ENCODE data around the gene KLRD1. TPM values are rescaled to one million over a fixed set of nuclear protein-coding genes. Genes with fewer than 3 reads are reported as not detected.
"Not testable (repeated sequence)": the region's sequence is repeated elsewhere in the genome, so short reads cannot be mapped to it uniquely, and the experiment has no call there.

KLRD1 gene
- total RNA-seq, 4 donors from 2014 or later: 0.37 to 0.94 (median 0.70) TPM

DNA sequence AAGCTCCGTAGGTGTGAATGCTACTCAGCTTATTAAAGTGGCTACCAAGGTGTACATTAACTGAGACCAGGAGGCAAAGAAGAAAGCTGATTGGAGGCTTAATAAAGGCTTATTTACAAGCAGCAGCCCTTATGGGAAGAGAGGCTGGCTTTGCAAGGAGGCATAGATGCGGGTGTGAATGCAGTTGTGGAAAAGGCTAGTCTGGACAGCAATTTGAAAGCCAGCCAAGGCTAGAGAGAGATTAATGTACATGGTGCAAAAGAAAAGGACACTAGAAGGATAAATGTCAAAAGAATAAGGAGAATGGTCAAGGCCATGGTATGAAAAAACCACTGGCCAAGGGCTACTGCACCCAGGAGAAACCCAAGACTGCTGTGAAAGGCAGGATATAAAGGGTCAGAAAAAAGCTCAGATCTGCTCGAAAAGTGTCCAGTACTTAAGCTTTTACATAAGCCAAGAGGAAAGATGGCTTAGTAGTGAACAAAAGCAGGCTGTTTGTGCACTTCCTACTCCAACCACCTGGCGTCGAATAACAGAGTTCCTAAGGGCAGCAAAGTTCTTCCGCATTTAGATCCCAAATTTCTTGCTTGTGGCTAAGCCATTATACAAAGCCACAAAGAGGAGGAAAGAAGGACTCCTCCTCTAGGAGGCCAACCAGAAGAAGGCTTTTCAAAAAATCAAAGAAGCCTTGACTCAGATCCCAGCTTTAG, 58.2 kb downstream of the KLRD1 start:
- TF ChIP-seq POLR2AphosphoS5 (IDR thresholded peaks at IDR 0.05) (no peak), POLR2A (IDR thresholded peaks at IDR 0.05) (no peak), EP300 (IDR thresholded peaks at IDR 0.05) (no peak)
- TF ChIP-seq, protein P1, sequence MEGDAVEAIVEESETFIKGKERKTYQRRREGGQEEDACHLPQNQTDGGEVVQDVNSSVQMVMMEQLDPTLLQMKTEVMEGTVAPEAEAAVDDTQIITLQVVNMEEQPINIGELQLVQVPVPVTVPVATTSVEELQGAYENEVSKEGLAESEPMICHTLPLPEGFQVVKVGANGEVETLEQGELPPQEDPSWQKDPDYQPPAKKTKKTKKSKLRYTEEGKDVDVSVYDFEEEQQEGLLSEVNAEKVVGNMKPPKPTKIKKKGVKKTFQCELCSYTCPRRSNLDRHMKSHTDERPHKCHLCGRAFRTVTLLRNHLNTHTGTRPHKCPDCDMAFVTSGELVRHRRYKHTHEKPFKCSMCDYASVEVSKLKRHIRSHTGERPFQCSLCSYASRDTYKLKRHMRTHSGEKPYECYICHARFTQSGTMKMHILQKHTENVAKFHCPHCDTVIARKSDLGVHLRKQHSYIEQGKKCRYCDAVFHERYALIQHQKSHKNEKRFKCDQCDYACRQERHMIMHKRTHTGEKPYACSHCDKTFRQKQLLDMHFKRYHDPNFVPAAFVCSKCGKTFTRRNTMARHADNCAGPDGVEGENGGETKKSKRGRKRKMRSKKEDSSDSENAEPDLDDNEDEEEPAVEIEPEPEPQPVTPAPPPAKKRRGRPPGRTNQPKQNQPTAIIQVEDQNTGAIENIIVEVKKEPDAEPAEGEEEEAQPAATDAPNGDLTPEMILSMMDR (IDR thresholded peaks at IDR 0.05): no peak
- Histone ChIP-seq H3K27ac (peak overlapping the region; percentile 88 to 100 (median 92)), H3K4me3 (peak overlapping the region; percentile 69 to 100), H3K36me3 (no peaks in the 10 kb centered on the region), H3K4me1 (peaks cover 11 to 40% (median 12%) of the 10 kb centered on the region in 3 donors), H3K27me3 (no peaks in the 10 kb centered on the region), H3K9me3 (no peaks in the 10 kb centered on the region)
- 15 to 19% methylated on average over 3 to 6 of the region's 6 CpGs for WGBS, 2 donors (ENCODE audit: low coverage in 1 of 2)
- no peak for ATAC-seq

DNA sequence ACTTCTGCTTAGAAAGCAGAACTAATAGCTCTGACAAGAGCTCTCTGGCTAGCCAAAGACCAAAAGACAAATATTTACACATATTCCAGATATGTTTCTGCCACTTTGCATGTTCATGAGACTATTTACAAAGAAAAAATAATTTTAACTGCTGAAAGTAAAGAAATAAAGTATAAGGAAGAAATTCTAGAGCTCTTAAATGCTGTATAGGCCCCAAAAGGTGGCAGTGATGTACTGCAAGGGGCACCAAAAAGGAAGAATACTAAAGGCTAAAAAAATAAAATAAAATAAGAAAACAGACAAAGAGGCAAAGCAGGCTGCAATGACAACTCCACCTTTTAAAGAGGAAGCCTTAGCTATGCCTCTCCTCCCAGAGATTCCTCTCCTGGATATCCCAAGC, 59.2 kb downstream of the KLRD1 start:
- no peak for ATAC-seq
- Histone ChIP-seq H3K9me3 (no peaks in the 10 kb centered on the region), H3K27me3 (no peaks in the 10 kb centered on the region), H3K4me3 (no peak overlapping the region), H3K4me1 (peaks cover 11 to 39% (median 12%) of the 10 kb centered on the region in 3 donors), H3K36me3 (no peaks in the 10 kb centered on the region), H3K27ac (peak overlapping the region in 3 of 4 donors; percentile 88 to 93 (median 91))
- no peak for TF ChIP-seq POLR2A (IDR thresholded peaks at IDR 0.05)
- no peak for TF ChIP-seq EP300 (IDR thresholded peaks at IDR 0.05)
- TF ChIP-seq, protein P1 (IDR thresholded peaks at IDR 0.05): peak in 1 of 4 experiments; percentile 8
- no peak for TF ChIP-seq POLR2AphosphoS5 (IDR thresholded peaks at IDR 0.05)

GRCh38 chr12:10367714-10368113, 60.0 kb downstream of the KLRD1 start:
- H3K9me3 ChIP-seq, H3K36me3 ChIP-seq, ATAC-seq, H3K27me3 ChIP-seq, H3K4me3 ChIP-seq: not testable (repeated sequence)
- H3K27ac ChIP-seq: peak overlapping the region in 1 of 4 donors; percentile 88
- peaks cover 11 to 31% (median 12%) of the 10 kb centered on the region in 3 donors for H3K4me1 ChIP-seq
- WGBS, 2 donors (ENCODE audit: low coverage in 1 of 2): 50 to 72% methylated on average over 2 to 4 of the region's 4 CpGs

- TF ChIP-seq POLR2A (IDR thresholded peaks at IDR 0.05) (no peak), EP300 (IDR thresholded peaks at IDR 0.05) (no peak), POLR2AphosphoS5 (IDR thresholded peaks at IDR 0.05) (no peak)
- TF ChIP-seq, protein P1 (IDR thresholded peaks at IDR 0.05): no peak
- Histone ChIP-seq H3K9me3 (no peaks in the 10 kb centered on the region), H3K27ac (peak overlapping the region in 1 of 4 donors; percentile 51), H3K4me3 (no peak overlapping the region), H3K27me3 (no peaks in the 10 kb centered on the region), H3K36me3 (no peaks in the 10 kb centered on the region), H3K4me1 (peaks cover 5 to 23% (median 8%) of the 10 kb centered on the region in 3 donors)
- WGBS, 2 donors (ENCODE audit: low coverage in 1 of 2): 51 to 69% methylated on average over 4 to 8 of the region's 10 CpGs
- ATAC-seq: no peak
These were observed 60.8 kb downstream of the KLRD1 start for GRCh38 chr12:10368206-10369171.

GRCh38 chr12:10369557-10370415, 62.1 kb downstream of the KLRD1 start:
- H3K27ac ChIP-seq: no peak overlapping the region
- 89 to 97% methylated on average over 6 to 8 of the region's 8 CpGs for WGBS, 2 donors (ENCODE audit: low coverage in 1 of 2)
- no peak for ATAC-seq

DNA sequence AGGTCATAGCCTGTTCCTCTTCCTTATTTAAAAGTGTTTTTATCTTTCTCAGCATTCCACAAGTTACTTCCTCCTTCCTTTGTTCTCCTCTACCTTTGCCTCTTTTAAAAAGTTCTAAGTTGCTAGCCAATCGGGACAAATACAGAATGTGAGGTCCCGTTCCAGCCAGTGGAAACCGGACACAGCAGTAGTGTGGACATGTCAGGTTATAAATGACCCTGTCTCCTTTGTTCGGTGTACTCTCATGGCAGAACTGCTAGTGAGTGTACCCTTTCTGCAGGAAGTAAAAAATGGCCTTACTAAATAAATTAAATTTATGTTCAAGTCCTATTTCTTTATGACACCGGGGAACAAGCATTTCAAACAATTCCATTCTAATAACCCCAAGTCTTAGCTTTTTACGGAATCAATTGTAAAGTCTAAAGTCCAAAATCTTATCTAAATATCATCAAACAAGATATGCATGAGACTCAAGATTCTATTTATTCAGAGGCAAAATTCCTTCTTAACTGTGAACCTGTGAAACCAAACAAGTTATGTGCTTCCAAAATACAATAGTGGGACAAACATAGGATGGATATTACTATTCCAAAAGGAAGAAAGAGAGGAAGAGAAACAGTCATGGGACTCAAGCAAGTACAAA, 64.3 kb downstream of the KLRD1 start:
- H3K36me3 ChIP-seq, H3K9me3 ChIP-seq, ATAC-seq, H3K27me3 ChIP-seq, H3K4me1 ChIP-seq, H3K4me3 ChIP-seq: not testable (repeated sequence)
- peak overlapping the region in 1 of 4 donors; percentile 31 for H3K27ac ChIP-seq
- WGBS, 2 donors (ENCODE audit: low coverage in 1 of 2): 57 to 74% methylated on average over 5 to 6 of the region's 6 CpGs

More at GRCh38 chr12:10369557-10370415, 62.1 kb downstream of the KLRD1 start:
- no peaks in the 10 kb centered on the region for H3K9me3 ChIP-seq
- no peaks in the 10 kb centered on the region for H3K27me3 ChIP-seq
- peaks cover 5 to 19% (median 8%) of the 10 kb centered on the region in 3 donors for H3K4me1 ChIP-seq
- H3K4me3 ChIP-seq: no peak overlapping the region
- H3K36me3 ChIP-seq: peaks cover 0 to 6% of the 10 kb centered on the region in 2 donors
- TF ChIP-seq EP300 (IDR thresholded peaks at IDR 0.05): no peak
- no peak for TF ChIP-seq POLR2AphosphoS5 (IDR thresholded peaks at IDR 0.05)
- TF ChIP-seq, protein P1 (IDR thresholded peaks at IDR 0.05): no peak

Data from gastroesophageal sphincter (tissue), 4 donors.